Immature natural killer cell (primary cell): ENCODE data around the gene SLC23A3. TPM values are rescaled to one million over a fixed set of nuclear protein-coding genes. Genes with fewer than 3 reads are reported as not detected.
A peak's percentile ranks its signal among the peaks of the same experiment; 100 is the strongest.

Source experiments
- DNase-seq, 3 donors: peaks; one replicate each; pipeline ENCODE4 v3.0.0; 2022; ENCODE audit warnings: mixed read lengths in 1 of 3
- H3K27ac Mint-ChIP-seq, 6 donors: one replicate each; pipeline ENCODE4 v1.8.0; 2020; ENCODE audit warnings: mixed read lengths in 6 of 6, mild to moderate bottlenecking in 5 of 6, inconsistent platforms in 4 of 6, moderate library complexity in 3 of 6
- H3K27me3 Mint-ChIP-seq, 3 donors: one replicate each; pipeline ENCODE4 v1.8.0; 2020 to 2021; ENCODE audit warnings: low read depth in 3 of 3, mild to moderate bottlenecking in 3 of 3, mixed read lengths in 3 of 3, moderate library complexity in 3 of 3, inconsistent platforms in 1 of 3
- H3K36me3 Mint-ChIP-seq, 3 donors: one replicate each; pipeline ENCODE4 v1.8.0; 2020; ENCODE audit warnings: mixed read lengths in 3 of 3, inconsistent platforms in 2 of 3, mild to moderate bottlenecking in 2 of 3
- H3K4me1 Mint-ChIP-seq, 2 donors: one replicate each; pipeline ENCODE4 v1.8.0; 2020; ENCODE audit warnings: inconsistent platforms in 2 of 2, mild to moderate bottlenecking in 2 of 2, mixed read lengths in 2 of 2, moderate library complexity in 1 of 2
- H3K4me3 Mint-ChIP-seq, 5 donors: one replicate each; pipeline ENCODE4 v1.8.0; 2020; ENCODE audit warnings: mild to moderate bottlenecking in 5 of 5, mixed read lengths in 5 of 5, inconsistent platforms in 3 of 5, moderate library complexity in 3 of 5
- H3K9me3 Mint-ChIP-seq, 6 donors: one replicate each; pipeline ENCODE4 v1.8.0; 2020; ENCODE audit warnings: mild to moderate bottlenecking in 6 of 6, mixed read lengths in 6 of 6, inconsistent platforms in 4 of 6, moderate library complexity in 3 of 6
- polyA plus RNA-seq, 3 donors: library from polyadenylated mRNA; unstranded; fragments of 300-500 nt; fragmentation: Illumina TruSeq; gene quantifications; one replicate each; pipeline ENCODE4 v1.2.3, GENCODE V29; 2021

SLC23A3 gene
- polyA plus RNA-seq, 3 donors from 2014 or later: 0.29 TPM; not detected in 2

- Mint-ChIP-seq H3K4me1 (peaks cover 15 to 21% of the 10 kb centered on the region in 2 donors), H3K4me3 (peak overlapping the region in 1 of 5 donors; percentile 25), H3K36me3 (peaks cover 0 to 4% (median 3%) of the 10 kb centered on the region in 3 donors)
These were observed 6.7 kb downstream of the SLC23A3 start for GRCh38 chr2:219163156-219163555.

GRCh38 chr2:219161097-219161496 lies 8.7 kb downstream of the SLC23A3 start:
- Mint-ChIP-seq H3K4me1 (peaks cover 15 to 21% of the 10 kb centered on the region in 2 donors), H3K4me3 (peak overlapping the region; percentile 93 to 98 (median 97)), H3K9me3 (no peaks in the 10 kb centered on the region), H3K27me3 (peaks cover 6 to 7% (median 6%) of the 10 kb centered on the region in 3 donors), H3K36me3 (peaks cover 8 to 17% (median 17%) of the 10 kb centered on the region in 3 donors), H3K27ac (peak overlapping the region; percentile 70 to 99 (median 96))
- DNase-seq: no peak

More at GRCh38 chr2:219163156-219163555, 6.7 kb downstream of the SLC23A3 start:
- H3K9me3 Mint-ChIP-seq: no peaks in the 10 kb centered on the region
- DNase-seq: no peak
- peaks cover 6 to 7% (median 6%) of the 10 kb centered on the region in 3 donors for H3K27me3 Mint-ChIP-seq
- no peak overlapping the region for H3K27ac Mint-ChIP-seq

GRCh38 chr2:219160186-219161017 lies 9.4 kb downstream of the SLC23A3 start, which contains the start of gene NHEJ1:
NHEJ1 (minus strand) TSS chr2:219160815; CDS start chr2:219158362, 2,453 bp downstream.
- Mint-ChIP-seq H3K9me3 (no peaks in the 10 kb centered on the region), H3K36me3 (peaks cover 8 to 17% (median 14%) of the 10 kb centered on the region in 3 donors), H3K4me3 (peak within 1 kb of the TSS; percentile 93 to 98 (median 97)), H3K4me1 (peaks cover 15 to 21% of the 10 kb centered on the region in 2 donors), H3K27me3 (peaks cover 6 to 7% (median 6%) of the 10 kb centered on the region in 3 donors), H3K27ac (peak within 1 kb of the TSS; percentile 91 to 99 (median 98))
- peak; percentile 95 for DNase-seq

DNA sequence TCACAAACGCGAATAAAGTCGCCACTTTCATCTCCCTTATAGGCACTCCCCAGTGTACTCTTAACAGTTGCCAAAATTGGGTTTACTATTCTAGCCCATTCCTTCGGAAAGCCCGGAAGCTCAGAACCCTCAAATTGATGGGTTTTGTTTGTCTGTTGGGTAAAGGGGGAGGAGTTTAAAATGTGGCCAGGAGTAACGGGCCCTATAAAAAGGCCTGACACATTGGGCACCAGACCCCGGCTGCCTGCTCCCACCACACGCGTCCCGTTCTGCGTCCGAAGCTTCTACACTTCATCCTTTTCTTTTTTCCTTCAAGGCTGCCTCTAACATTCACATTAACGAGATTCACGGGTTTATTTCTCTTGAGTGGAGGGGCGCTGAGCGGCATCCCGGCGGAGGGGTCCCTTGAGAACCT lies 10.1 kb downstream of the SLC23A3 start:
- peaks cover 15 to 21% of the 10 kb centered on the region in 2 donors for H3K4me1 Mint-ChIP-seq
- H3K4me3 Mint-ChIP-seq: peak overlapping the region; percentile 93 to 98 (median 97)
- no peak for DNase-seq
- peaks cover 6 to 7% (median 6%) of the 10 kb centered on the region in 3 donors for H3K27me3 Mint-ChIP-seq
- H3K27ac Mint-ChIP-seq: peak overlapping the region; percentile 91 to 99 (median 98)
- H3K9me3 Mint-ChIP-seq: no peaks in the 10 kb centered on the region
- peaks cover 8 to 17% (median 14%) of the 10 kb centered on the region in 3 donors for H3K36me3 Mint-ChIP-seq

DNA sequence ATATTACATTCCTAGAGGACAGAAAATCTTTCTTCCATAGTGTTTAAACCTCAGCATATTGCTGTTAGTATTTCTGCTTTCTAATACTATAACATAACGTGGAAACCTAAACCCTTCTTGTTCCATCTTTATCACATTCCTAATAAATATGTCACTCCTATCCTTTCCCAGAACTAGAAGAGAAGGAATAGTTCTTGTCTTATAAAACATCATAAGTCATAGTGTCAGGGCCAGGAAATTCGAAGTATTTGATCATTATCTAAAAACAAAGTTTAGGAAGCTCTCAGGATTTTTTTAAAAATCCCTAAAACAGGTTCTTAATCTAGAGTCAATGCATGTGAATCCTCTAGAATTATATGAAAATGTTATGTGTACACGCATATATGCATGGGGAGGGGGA lies 11.2 kb downstream of the SLC23A3 start:
- Mint-ChIP-seq H3K27ac (no peak overlapping the region), H3K27me3 (peaks cover 6 to 7% (median 6%) of the 10 kb centered on the region in 3 donors), H3K4me3 (peak overlapping the region in 2 of 5 donors; percentile 0 to 24), H3K9me3 (no peaks in the 10 kb centered on the region), H3K4me1 (peaks cover 15 to 21% of the 10 kb centered on the region in 2 donors), H3K36me3 (peaks cover 12 to 22% (median 14%) of the 10 kb centered on the region in 3 donors)
- DNase-seq: no peak

- Mint-ChIP-seq H3K4me3 (no peak overlapping the region), H3K9me3 (no peaks in the 10 kb centered on the region), H3K27me3 (peaks cover 6 to 7% (median 6%) of the 10 kb centered on the region in 3 donors), H3K27ac (no peak overlapping the region), H3K4me1 (peaks cover 15 to 21% of the 10 kb centered on the region in 2 donors), H3K36me3 (peaks cover 16 to 25% (median 18%) of the 10 kb centered on the region in 3 donors)
- DNase-seq: no peak
These were observed 11.8 kb downstream of the SLC23A3 start for GRCh38 chr2:219158025-219158424.

DNA sequence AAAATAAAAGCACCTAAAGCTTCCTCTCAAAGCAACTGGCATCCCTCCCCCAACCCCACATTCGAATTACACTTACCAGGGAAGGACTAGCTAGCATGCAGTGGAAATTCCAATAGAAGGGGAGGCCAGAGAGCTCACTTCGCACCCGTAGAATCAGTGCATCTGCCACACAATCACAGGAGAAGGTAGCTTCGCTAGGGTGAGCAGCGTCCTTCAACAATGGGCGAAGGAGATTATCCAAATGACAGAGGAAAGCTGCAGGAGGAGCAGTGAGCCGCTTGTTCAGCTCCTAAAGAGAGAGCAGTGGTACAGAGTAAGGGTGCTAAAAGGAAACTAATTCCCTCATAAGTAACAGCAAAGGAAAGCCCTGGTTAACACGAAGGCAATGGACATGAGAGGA lies 12.4 kb downstream of the SLC23A3 start:
- no peak overlapping the region for H3K27ac Mint-ChIP-seq
- H3K4me1 Mint-ChIP-seq: peaks cover 15 to 21% of the 10 kb centered on the region in 2 donors

GRCh38 chr2:219155054-219155644 lies 14.7 kb downstream of the SLC23A3 start:
- Mint-ChIP-seq H3K4me1 (peaks cover 6 to 8% of the 10 kb centered on the region in 2 donors), H3K27me3 (peaks cover 2 to 3% (median 2%) of the 10 kb centered on the region in 3 donors), H3K9me3 (no peaks in the 10 kb centered on the region), H3K4me3 (no peak overlapping the region), H3K27ac (no peak overlapping the region), H3K36me3 (peaks cover 16 to 30% (median 23%) of the 10 kb centered on the region in 3 donors)
- peak; percentile 59 to 65 (median 64) for DNase-seq

More for the DNA sequence above, 12.4 kb downstream of the SLC23A3 start:
- no peak for DNase-seq
- Mint-ChIP-seq H3K36me3 (peaks cover 16 to 25% (median 18%) of the 10 kb centered on the region in 3 donors), H3K4me3 (no peak overlapping the region), H3K9me3 (no peaks in the 10 kb centered on the region), H3K27me3 (peaks cover 6 to 7% (median 6%) of the 10 kb centered on the region in 3 donors)

DNA sequence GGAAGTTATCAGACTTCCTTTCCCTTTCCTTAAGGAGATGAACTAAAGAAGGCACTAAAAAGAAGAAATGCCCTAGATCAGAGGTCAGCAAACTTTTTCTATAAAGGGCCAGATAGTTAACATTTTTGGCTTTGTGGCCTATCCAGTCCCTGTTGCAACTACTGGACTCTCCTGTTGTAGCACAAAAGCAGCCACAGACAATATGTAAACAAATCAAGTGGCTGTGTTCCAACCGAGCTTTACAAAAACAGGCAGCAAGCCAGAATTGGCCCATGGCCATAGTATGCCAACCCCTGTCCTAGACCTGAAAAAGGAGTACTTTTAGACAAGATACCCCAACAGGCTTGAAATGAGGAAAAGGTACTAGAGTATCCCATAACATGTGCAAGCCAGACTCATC lies 20.2 kb downstream of the SLC23A3 start:
- Mint-ChIP-seq H3K9me3 (no peaks in the 10 kb centered on the region), H3K4me3 (no peak overlapping the region), H3K4me1 (no peaks in the 10 kb centered on the region), H3K36me3 (peaks cover 22 to 51% (median 30%) of the 10 kb centered on the region in 3 donors), H3K27me3 (no peaks in the 10 kb centered on the region), H3K27ac (no peak overlapping the region)
- no peak for DNase-seq

DNA sequence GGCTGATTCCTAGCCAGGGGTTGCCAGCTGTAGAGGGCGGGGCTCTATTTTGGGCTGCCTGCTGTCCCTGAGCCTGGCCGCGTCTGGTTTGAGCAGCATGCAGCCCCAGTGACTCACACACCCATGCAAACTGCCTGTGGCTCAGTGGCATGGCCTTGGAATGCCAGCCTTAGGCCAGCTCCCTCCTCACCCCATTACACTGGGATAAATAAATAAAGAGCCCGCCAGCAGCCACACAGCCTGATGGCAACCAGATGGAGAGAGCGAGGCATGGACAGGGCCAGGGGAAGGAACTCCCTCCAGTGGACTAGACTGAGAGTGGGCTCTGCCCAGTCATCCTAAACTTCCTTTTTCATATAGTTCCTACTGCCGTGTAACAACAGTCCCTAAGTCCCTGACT lies 27.5 kb downstream of the SLC23A3 start:
- H3K27me3 Mint-ChIP-seq: no peaks in the 10 kb centered on the region
- peaks cover 41 to 71% (median 47%) of the 10 kb centered on the region in 3 donors for H3K36me3 Mint-ChIP-seq
- no peak for DNase-seq
- H3K27ac Mint-ChIP-seq: no peak overlapping the region
- no peaks in the 10 kb centered on the region for H3K9me3 Mint-ChIP-seq
- no peak overlapping the region for H3K4me3 Mint-ChIP-seq
- H3K4me1 Mint-ChIP-seq: no peaks in the 10 kb centered on the region

GRCh38 chr2:219140722-219141121 lies 29.1 kb downstream of the SLC23A3 start:
- Mint-ChIP-seq H3K4me1 (no peaks in the 10 kb centered on the region), H3K27ac (peak overlapping the region in 1 of 6 donors; percentile 4), H3K9me3 (no peaks in the 10 kb centered on the region), H3K27me3 (no peaks in the 10 kb centered on the region), H3K36me3 (peaks cover 30 to 61% (median 37%) of the 10 kb centered on the region in 3 donors), H3K4me3 (no peak overlapping the region)
- DNase-seq: no peak

DNA sequence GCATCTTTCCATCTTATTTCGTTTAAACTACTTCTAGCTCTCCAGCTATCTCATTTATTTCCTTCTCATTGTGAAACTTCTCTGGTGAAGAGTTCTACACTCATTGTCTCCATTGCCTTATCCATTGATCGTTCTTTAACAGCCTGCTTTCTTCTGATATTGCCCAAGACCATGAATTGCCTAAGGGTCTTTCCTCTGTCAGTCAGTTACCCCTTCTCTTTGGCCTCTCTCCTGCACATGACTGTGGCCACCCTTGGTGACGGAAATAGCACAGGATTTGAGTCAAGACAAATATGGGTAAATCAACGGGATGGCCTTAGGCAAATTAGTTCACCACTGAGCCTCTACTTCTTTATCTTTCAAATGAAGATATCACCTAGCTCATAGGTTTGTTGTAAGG lies 35.9 kb downstream of the SLC23A3 start:
- Mint-ChIP-seq H3K36me3 (peaks cover 6 to 22% (median 20%) of the 10 kb centered on the region in 3 donors), H3K4me3 (no peak overlapping the region), H3K9me3 (no peaks in the 10 kb centered on the region), H3K27ac (no peak overlapping the region), H3K4me1 (peaks cover 0 to 11% of the 10 kb centered on the region in 2 donors), H3K27me3 (no peaks in the 10 kb centered on the region)
- DNase-seq: no peak

- no peak for DNase-seq
- Mint-ChIP-seq H3K27me3 (peaks cover 0 to 2% (median 0%) of the 10 kb centered on the region in 3 donors), H3K9me3 (no peaks in the 10 kb centered on the region), H3K36me3 (peaks cover 0 to 15% (median 12%) of the 10 kb centered on the region in 3 donors), H3K4me1 (peaks cover 4 to 18% of the 10 kb centered on the region in 2 donors), H3K4me3 (no peak overlapping the region), H3K27ac (no peak overlapping the region)
These were observed 38.1 kb downstream of the SLC23A3 start for GRCh38 chr2:219131744-219132143.
